ENCODE results near the gene CD44.

Gene CD44

GRCh38 chr11:35178067-35178805, 39.3 kb downstream of the CD44 start:
- Histone ChIP-seq H3K4me2 (ENCODE audit: insufficient read depth, low read length) (no peak overlapping the region), H3K4me1 (ENCODE audit: insufficient read depth, low read length) (peaks cover 21% of the 10 kb centered on the region), H4K20me1 (ENCODE audit: insufficient read depth, low read length) (peaks cover 3% of the 10 kb centered on the region; the same call in 1 of the 2 replicates), H3K9me3 (ENCODE audit: insufficient read depth, low read length, severe bottlenecking) (no peaks in the 10 kb centered on the region), H3K9ac (ENCODE audit: low read depth, low read length) (no peak overlapping the region), H3K27ac (ENCODE audit: low read length) (no peak overlapping the region), H3K79me2 (ENCODE audit: insufficient read depth, low read length) (peaks cover 19% of the 10 kb centered on the region), H2AFZ (ENCODE audit: low read depth, low read length) (no peak overlapping the region), H3K36me3 (ENCODE audit: insufficient read depth, low read length) (peaks cover 58% of the 10 kb centered on the region), H3K4me3 (ENCODE audit: low read depth in 1 of 2, low read length in 2 of 2) (no peak overlapping the region), H3K27me3 (ENCODE audit: insufficient read depth, low read length, poor library complexity) (no peaks in the 10 kb centered on the region)
- DNase-seq, result no peak
- TF ChIP-seq EZH2 (IDR thresholded peaks at IDR 0.05; ENCODE audit: borderline replicate concordance, low read depth, low read length, severe bottlenecking), result no peak
- no peak for TF ChIP-seq CTCF (IDR thresholded peaks at IDR 0.05; ENCODE audit: borderline replicate concordance, extremely low read depth, low read length, poor library complexity, severe bottlenecking)
- no peak for ATAC-seq (ENCODE audit: insufficient read depth, low read depth)

DNA sequence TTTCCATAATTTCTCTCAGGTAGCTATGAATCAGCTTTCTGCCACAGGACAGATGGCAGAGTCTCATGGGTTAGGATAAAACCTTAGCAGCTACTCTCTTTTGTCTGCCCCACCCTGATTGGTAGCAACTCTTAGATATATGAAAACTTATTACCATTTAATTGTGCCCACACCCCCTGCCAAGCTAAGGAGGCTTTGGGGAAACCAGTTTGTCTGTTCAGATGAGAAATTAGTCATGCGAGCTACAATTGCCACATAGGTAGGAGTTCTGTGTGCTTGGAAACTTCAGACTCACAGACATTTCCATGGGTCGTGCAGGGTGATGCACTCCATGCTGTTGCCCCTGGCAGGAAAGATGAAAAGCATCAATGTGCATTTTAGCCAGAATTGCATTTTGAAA, 39.9 kb downstream of the CD44 start:
- Histone ChIP-seq H3K4me1 (ENCODE audit: insufficient read depth, low read length) (peaks cover 15% of the 10 kb centered on the region), H3K4me2 (ENCODE audit: insufficient read depth, low read length) (no peak overlapping the region), H3K4me3 (ENCODE audit: low read depth in 1 of 2, low read length in 2 of 2) (no peak overlapping the region), H3K9ac (ENCODE audit: low read depth, low read length) (no peak overlapping the region), H3K9me3 (ENCODE audit: insufficient read depth, low read length, severe bottlenecking) (no peaks in the 10 kb centered on the region), H3K79me2 (ENCODE audit: insufficient read depth, low read length) (peaks cover 16% of the 10 kb centered on the region), H4K20me1 (ENCODE audit: insufficient read depth, low read length) (peaks cover 3% of the 10 kb centered on the region; the same call in 1 of the 2 replicates), H2AFZ (ENCODE audit: low read depth, low read length) (no peak overlapping the region), H3K36me3 (ENCODE audit: insufficient read depth, low read length) (peaks cover 58% of the 10 kb centered on the region), H3K27me3 (ENCODE audit: insufficient read depth, low read length, poor library complexity) (no peaks in the 10 kb centered on the region), H3K27ac (ENCODE audit: low read length) (no peak overlapping the region)
- ATAC-seq (ENCODE audit: insufficient read depth, low read depth) (no peak), DNase-seq (no peak)
- TF ChIP-seq CTCF (IDR thresholded peaks at IDR 0.05; ENCODE audit: borderline replicate concordance, extremely low read depth, low read length, poor library complexity, severe bottlenecking), result no peak
- TF ChIP-seq EZH2 (IDR thresholded peaks at IDR 0.05; ENCODE audit: borderline replicate concordance, low read depth, low read length, severe bottlenecking), result no peak

DNA sequence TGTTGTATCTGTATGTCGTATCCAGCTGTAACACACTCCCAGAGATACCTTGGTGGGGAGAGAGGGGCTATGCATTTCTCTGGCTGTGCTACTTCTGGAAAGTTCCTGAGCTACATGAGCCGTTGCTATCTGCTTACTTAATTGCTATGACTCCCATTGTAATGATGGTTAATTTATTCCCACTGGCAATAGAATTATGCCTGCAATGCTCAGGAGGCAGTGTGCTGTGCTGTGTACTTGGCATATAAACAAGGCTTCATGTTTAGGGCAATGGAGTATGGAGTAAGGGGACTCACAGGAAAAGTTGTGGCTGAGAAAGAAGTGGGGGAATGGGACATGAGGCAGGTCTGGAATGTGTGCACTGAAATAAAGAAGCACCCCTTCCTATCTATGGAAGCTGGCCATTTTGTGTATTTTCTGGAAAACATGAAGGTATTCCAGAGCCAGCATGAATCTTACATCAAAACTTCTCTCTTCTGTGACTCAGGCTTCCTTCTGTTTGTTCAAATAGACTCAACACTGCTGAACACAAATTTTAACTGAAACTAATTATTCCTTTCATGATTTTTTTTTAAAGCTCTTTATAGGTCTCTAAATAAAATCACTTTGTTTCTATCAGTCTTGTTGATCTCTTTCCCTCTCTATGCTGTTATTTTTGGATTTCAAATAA, 40.6 kb downstream of the CD44 start:
- ATAC-seq (ENCODE audit: insufficient read depth, low read depth) (no peak), DNase-seq (no peak)
- peaks cover 8% of the 10 kb centered on the region for H3K4me1 ChIP-seq (ENCODE audit: insufficient read depth, low read length)
- peaks cover 9% of the 10 kb centered on the region for H3K79me2 ChIP-seq (ENCODE audit: insufficient read depth, low read length)
- no peaks in the 10 kb centered on the region for H3K9me3 ChIP-seq (ENCODE audit: insufficient read depth, low read length, severe bottlenecking)
- H3K4me3 ChIP-seq (ENCODE audit: low read depth in 1 of 2, low read length in 2 of 2), result no peak overlapping the region
- H3K36me3 ChIP-seq (ENCODE audit: insufficient read depth, low read length), result peaks cover 58% of the 10 kb centered on the region
- no peak overlapping the region for H3K27ac ChIP-seq (ENCODE audit: low read length)
- no peak overlapping the region for H3K9ac ChIP-seq (ENCODE audit: low read depth, low read length)
- H2AFZ ChIP-seq (ENCODE audit: low read depth, low read length), result no peak overlapping the region
- no peak overlapping the region for H3K4me2 ChIP-seq (ENCODE audit: insufficient read depth, low read length)
- no peak for TF ChIP-seq CTCF (IDR thresholded peaks at IDR 0.05; ENCODE audit: borderline replicate concordance, extremely low read depth, low read length, poor library complexity, severe bottlenecking)
- no peak for TF ChIP-seq EZH2 (IDR thresholded peaks at IDR 0.05; ENCODE audit: borderline replicate concordance, low read depth, low read length, severe bottlenecking)
- H4K20me1 ChIP-seq (ENCODE audit: insufficient read depth, low read length), result peaks cover 3% of the 10 kb centered on the region; the same call in 1 of the 2 replicates
- H3K27me3 ChIP-seq (ENCODE audit: insufficient read depth, low read length, poor library complexity), result no peaks in the 10 kb centered on the region

Data from DND-41 (cell line).